ENCODE measurements around the gene TBC1D2B.

DNA sequence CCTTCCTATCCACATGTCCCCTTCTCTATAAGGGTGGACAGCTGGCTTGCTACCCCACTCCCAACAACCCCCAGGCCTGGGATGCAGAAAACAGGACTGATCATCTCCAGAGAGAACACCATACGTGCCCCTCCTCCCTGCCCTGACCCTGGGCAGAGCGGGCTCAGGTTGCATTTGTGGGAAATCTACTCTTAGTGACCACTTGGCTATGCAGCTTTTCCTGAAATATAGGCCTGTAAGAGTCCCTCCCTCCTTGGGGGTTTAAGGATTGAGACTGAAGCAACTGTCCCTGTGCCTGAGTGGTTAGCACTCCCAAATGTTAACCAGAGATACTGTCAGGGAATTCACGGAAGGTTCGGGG, 26.6 kb upstream of the TBC1D2B start:
- no peak for TF ChIP-seq POLR2A (IDR thresholded peaks at IDR 0.05)
- TF ChIP-seq CTCF (IDR thresholded peaks at IDR 0.05), result no peak
- no peak for TF ChIP-seq EP300 (IDR thresholded peaks at IDR 0.05)

Measured in stomach (tissue), 4 donors.